HepG2 (cell line): ENCODE results near the gene HLA-B.

Experiments used
- CEBPG ChIP-seq: IDR thresholded peaks from 2 replicates; pipeline ENCODE4 v1.6.1; 2016
- FOSL2 ChIP-seq: sonication (generic); formaldehyde crosslinking; IDR thresholded peaks from 2 replicates; pipeline ENCODE4 v1.4.0; 2020; ENCODE audit warnings: missing genetic modification reagents
- JUNB ChIP-seq: sonication (generic); formaldehyde crosslinking; IDR thresholded peaks from 2 replicates; pipeline ENCODE4 v1.8.0; 2022; ENCODE audit warnings: missing genetic modification reagents, mild to moderate bottlenecking, borderline replicate concordance
- MAFF ChIP-seq: IDR thresholded peaks from 2 replicates; pipeline ENCODE4 v1.6.1; 2011; ENCODE audit warnings: low read depth, low read length, improper control_type of control experiment
- NRL ChIP-seq: sonication (generic); formaldehyde crosslinking; IDR thresholded peaks from 2 replicates; pipeline ENCODE4 v1.5.0; 2020; ENCODE audit warnings: missing genetic modification reagents, mild to moderate bottlenecking, moderate library complexity, borderline replicate concordance
- POLR2A ChIP-seq, 2 experiments: IDR thresholded peaks; 2 replicates each; pipeline ENCODE4 v1.6.1; 2011; ENCODE audit warnings: low read depth in 2 of 2, low read length in 2 of 2, mild to moderate bottlenecking in 1 of 2, moderate library complexity in 1 of 2; ENCODE audit not compliant: insufficient read depth in 1 of 2
- POLR2AphosphoS5 ChIP-seq: IDR thresholded peaks from 2 replicates; pipeline ENCODE4 v1.6.1; 2012; ENCODE audit warnings: low read depth, low read length
- SSRP1 ChIP-seq: IDR thresholded peaks from 2 replicates; pipeline ENCODE4 v1.6.1; 2016; ENCODE audit warnings: control low read depth
- TFAP4 ChIP-seq: sonication (generic); IDR thresholded peaks from 2 replicates; pipeline ENCODE4 v1.6.1; 2016; ENCODE audit warnings: low read depth, borderline replicate concordance
- USF2 ChIP-seq, 2 experiments: sonication (generic) in 1 of 2; formaldehyde crosslinking in 1 of 2; IDR thresholded peaks; 2 replicates each; pipeline versions ENCODE4 v1.5.1 to v1.6.1; 2011 to 2020; ENCODE audit warnings: borderline replicate concordance in 1 of 2, low read depth in 1 of 2, low read length in 1 of 2, mild to moderate bottlenecking in 1 of 2, missing genetic modification reagents in 1 of 2, moderate library complexity in 1 of 2
- ZNF232 ChIP-seq: sonication (generic); formaldehyde crosslinking; IDR thresholded peaks from 2 replicates; pipeline ENCODE4 v1.4.0; 2020; ENCODE audit warnings: missing genetic modification reagents, borderline replicate concordance
- ZNF598 ChIP-seq: sonication (generic); formaldehyde crosslinking; IDR thresholded peaks from 2 replicates; pipeline ENCODE4 v1.5.1; 2020; ENCODE audit warnings: mild to moderate bottlenecking, missing genetic modification reagents, borderline replicate concordance
- ZNF616 ChIP-seq: sonication (generic); formaldehyde crosslinking; IDR thresholded peaks from 2 replicates; pipeline ENCODE4 v1.5.0; 2020; ENCODE audit warnings: low read depth, mild to moderate bottlenecking, missing genetic modification reagents
- ZNF747 ChIP-seq: sonication (generic); formaldehyde crosslinking; IDR thresholded peaks from 2 replicates; pipeline ENCODE4 v1.8.1; 2023; ENCODE audit warnings: missing genetic modification reagents, mild to moderate bottlenecking, borderline replicate concordance

- TF ChIP-seq POLR2A (IDR thresholded peaks at IDR 0.05; ENCODE audit: insufficient read depth in 1 of 2, low read depth in 2 of 2, low read length in 2 of 2) (no peak), CEBPG (CRISPR knock-in tag) (no peak), ZNF232 (CRISPR knock-in tag) (no peak), ZNF616 (no peak), TFAP4 (no peak), USF2 (IDR thresholded peaks at IDR 0.05; ENCODE audit: low read depth, low read length) (no peak), USF2 (CRISPR knock-in tag; IDR thresholded peaks at IDR 0.05; ENCODE audit: borderline replicate concordance) (no peak), ZNF747 (no peak), JUNB (CRISPR knock-in tag) (no peak), POLR2AphosphoS5 (no peak), MAFF (no peak), FOSL2 (no peak), SSRP1 (CRISPR knock-in tag) (no peak), ZNF598 (no peak), NRL (CRISPR knock-in tag) (no peak)
Observed at GRCh38 chr6:31332637-31333602, 24.1 kb downstream of the HLA-B start.
